ENCODE results near the gene ZNF814.
"Not testable (repeated sequence)": the region's sequence is repeated elsewhere in the genome, so short reads cannot be mapped to it uniquely, and the experiment has no call there.

Gene ZNF814

DNA sequence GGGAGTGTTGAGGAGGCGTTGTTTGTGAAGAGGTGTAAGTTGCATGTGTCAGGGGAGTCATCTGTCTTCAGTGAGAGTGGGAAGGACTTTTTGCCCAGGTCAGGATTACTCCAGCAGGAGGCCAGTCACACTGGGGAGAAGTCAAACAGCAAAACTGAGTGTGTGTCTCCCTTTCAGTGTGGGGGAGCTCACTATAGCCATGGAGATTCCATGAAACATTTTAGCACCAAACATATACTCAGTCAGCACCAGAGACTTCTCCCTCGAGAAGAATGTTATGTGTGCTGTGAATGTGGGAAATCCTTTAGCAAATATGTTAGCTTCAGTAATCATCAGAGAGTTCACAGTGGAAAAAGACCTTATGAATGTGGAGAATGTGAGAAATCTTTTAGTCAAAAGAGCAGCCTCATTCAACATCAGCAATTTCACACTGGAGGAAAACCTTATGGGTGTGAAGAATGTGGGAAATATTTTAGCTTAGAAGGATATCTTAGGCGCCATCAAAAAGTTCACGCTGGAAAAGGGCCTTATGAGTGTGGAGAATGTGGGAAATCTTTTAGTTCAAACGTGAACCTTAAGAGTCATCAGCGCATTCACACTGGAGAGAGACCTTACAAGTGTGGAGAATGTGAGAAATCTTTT is 47.6 kb downstream of the ZNF814 start:
- Histone ChIP-seq H3K27ac (ENCODE audit: low read length) (no peak overlapping the region), H3K9me2 (replicated peaks; ENCODE audit: insufficient read depth, low read length) (no peaks in the 10 kb centered on the region), H3K4me2 (ENCODE audit: low read depth, low read length) (no peak overlapping the region), H4K20me1 (ENCODE audit: insufficient read depth, low read length) (no peaks in the 10 kb centered on the region), H3K27me3 (replicated peaks; ENCODE audit: insufficient read depth, low read length) (no peaks in the 10 kb centered on the region), H3F3A (ENCODE audit: insufficient read depth, low read length) (no peaks in the 10 kb centered on the region), H3K9me3 (replicated peaks; ENCODE audit: insufficient read depth, low read length) (no peaks in the 10 kb centered on the region), H3K4me1 (ENCODE audit: low read length) (no peaks in the 10 kb centered on the region), H3K79me2 (ENCODE audit: low read length) (peaks cover 35% of the 10 kb centered on the region), H3K9ac (ENCODE audit: low read length) (no peak overlapping the region), H2AFZ (ENCODE audit: low read length) (no peak overlapping the region), H3K4me3 (ENCODE audit: low read length) (no peak overlapping the region), H3K36me3 (replicated peaks; ENCODE audit: insufficient read depth, low read length) (no peaks in the 10 kb centered on the region; the same call in none of the 2 replicates)
- DNase-seq, result no peak
- TF ChIP-seq EZH2 (optimal IDR thresholded peaks at IDR 0.05; ENCODE audit: low read depth, low read length), result no peak
- TF ChIP-seq, protein P1, sequence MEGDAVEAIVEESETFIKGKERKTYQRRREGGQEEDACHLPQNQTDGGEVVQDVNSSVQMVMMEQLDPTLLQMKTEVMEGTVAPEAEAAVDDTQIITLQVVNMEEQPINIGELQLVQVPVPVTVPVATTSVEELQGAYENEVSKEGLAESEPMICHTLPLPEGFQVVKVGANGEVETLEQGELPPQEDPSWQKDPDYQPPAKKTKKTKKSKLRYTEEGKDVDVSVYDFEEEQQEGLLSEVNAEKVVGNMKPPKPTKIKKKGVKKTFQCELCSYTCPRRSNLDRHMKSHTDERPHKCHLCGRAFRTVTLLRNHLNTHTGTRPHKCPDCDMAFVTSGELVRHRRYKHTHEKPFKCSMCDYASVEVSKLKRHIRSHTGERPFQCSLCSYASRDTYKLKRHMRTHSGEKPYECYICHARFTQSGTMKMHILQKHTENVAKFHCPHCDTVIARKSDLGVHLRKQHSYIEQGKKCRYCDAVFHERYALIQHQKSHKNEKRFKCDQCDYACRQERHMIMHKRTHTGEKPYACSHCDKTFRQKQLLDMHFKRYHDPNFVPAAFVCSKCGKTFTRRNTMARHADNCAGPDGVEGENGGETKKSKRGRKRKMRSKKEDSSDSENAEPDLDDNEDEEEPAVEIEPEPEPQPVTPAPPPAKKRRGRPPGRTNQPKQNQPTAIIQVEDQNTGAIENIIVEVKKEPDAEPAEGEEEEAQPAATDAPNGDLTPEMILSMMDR (IDR thresholded peaks at IDR 0.05; ENCODE audit: low read length), result no peak
- no peak for TF ChIP-seq EZH2phosphoT487 (IDR thresholded peaks at IDR 0.05; ENCODE audit: low read length)

DNA sequence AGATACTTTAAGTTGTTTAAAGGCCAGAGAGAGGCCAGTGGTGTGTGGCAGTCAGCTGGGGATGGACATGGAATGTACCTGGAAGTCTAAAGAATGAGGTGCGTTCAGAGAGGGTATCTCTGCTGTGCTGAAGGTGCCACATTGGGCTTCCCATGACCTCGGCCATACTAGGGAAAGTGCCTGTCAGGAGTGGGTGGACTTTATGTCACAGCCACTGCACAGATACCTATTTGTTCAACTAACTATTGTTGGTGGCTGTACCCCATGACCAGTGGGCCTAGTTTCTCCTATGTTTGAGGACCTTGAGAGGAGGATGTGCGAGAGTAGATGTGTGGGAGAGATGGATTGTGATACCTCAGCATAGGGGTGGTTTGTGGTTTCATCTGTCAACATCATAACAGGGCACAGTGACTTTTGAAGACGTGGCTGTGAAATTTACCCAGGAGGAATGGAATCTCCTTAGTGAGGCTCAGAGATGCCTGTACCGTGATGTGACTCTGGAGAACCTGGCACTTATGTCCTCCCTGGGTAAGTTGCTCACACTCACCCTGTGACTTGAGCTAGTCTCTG is 50.1 kb downstream of the ZNF814 start:
- H2AFZ ChIP-seq (ENCODE audit: low read length); H3K4me2 ChIP-seq (ENCODE audit: low read depth, low read length); H4K20me1 ChIP-seq (ENCODE audit: insufficient read depth, low read length); H3K36me3 ChIP-seq (replicated peaks; ENCODE audit: insufficient read depth, low read length); H3K4me1 ChIP-seq (ENCODE audit: low read length); H3K27me3 ChIP-seq (replicated peaks; ENCODE audit: insufficient read depth, low read length); DNase-seq; H3K4me3 ChIP-seq (ENCODE audit: low read length); H3K9me3 ChIP-seq (replicated peaks; ENCODE audit: insufficient read depth, low read length); H3K9me2 ChIP-seq (replicated peaks; ENCODE audit: insufficient read depth, low read length); H3K27ac ChIP-seq (ENCODE audit: low read length); H3F3A ChIP-seq (ENCODE audit: insufficient read depth, low read length); H3K9ac ChIP-seq (ENCODE audit: low read length): not testable (repeated sequence)
- H3K79me2 ChIP-seq (ENCODE audit: low read length), result peaks cover 21% of the 10 kb centered on the region

DNA sequence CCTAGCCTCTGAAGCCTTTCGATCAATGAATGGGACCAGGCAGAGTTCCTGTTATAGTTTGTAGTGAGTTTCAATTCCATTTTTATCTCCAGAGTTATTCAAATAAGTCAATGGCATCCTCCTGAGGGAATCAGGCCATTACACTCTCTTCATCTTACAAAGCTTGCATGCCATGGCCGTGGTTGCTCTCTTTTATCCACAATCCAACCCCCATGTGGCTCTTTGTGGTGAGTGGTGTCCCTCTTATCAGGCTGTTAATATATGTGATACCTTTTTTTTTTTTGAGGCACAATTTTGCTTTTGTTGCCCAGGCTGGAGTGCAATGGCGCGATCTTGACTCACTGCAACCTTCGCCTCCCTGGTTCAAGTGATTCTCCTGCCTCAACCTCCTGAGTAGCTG is 51.8 kb downstream of the ZNF814 start:
- not testable (repeated sequence) for H3K9ac ChIP-seq (ENCODE audit: low read length); H3K27me3 ChIP-seq (replicated peaks; ENCODE audit: insufficient read depth, low read length); H3F3A ChIP-seq (ENCODE audit: insufficient read depth, low read length); H3K9me2 ChIP-seq (replicated peaks; ENCODE audit: insufficient read depth, low read length); H3K4me1 ChIP-seq (ENCODE audit: low read length); H4K20me1 ChIP-seq (ENCODE audit: insufficient read depth, low read length); H3K4me2 ChIP-seq (ENCODE audit: low read depth, low read length); H3K9me3 ChIP-seq (replicated peaks; ENCODE audit: insufficient read depth, low read length); H3K36me3 ChIP-seq (replicated peaks; ENCODE audit: insufficient read depth, low read length); DNase-seq; H3K27ac ChIP-seq (ENCODE audit: low read length); H3K4me3 ChIP-seq (ENCODE audit: low read length); H2AFZ ChIP-seq (ENCODE audit: low read length)
- H3K79me2 ChIP-seq (ENCODE audit: low read length), result peaks cover 20% of the 10 kb centered on the region

GRCh38 chr19:57830071-57830602 is 58.7 kb downstream of the ZNF814 start, which contains the start of gene ZNF587B:
Gene ZNF587B, plus strand, starts transcription at chr19:57830299. Its CDS starts 230 bp downstream, at chr19:57830529.
- Histone ChIP-seq H4K20me1 (ENCODE audit: insufficient read depth, low read length) (no peaks in the 10 kb centered on the region), H3K9ac (ENCODE audit: low read length) (no peak within 1 kb of the TSS), H3K79me2 (ENCODE audit: low read length) (peaks cover 63% of the 10 kb centered on the region)

More at GRCh38 chr19:57830071-57830602, 58.7 kb downstream of the ZNF814 start, which contains the start of gene ZNF587B:
- TF ChIP-seq EZH2 (optimal IDR thresholded peaks at IDR 0.05; ENCODE audit: low read depth, low read length) (no peak), EZH2phosphoT487 (IDR thresholded peaks at IDR 0.05; ENCODE audit: low read length) (no peak)
- TF ChIP-seq, protein P1 (IDR thresholded peaks at IDR 0.05; ENCODE audit: low read length), result peak; percentile 24
- Histone ChIP-seq H3K4me2 (ENCODE audit: low read depth, low read length) (no peak within 1 kb of the TSS), H3K36me3 (replicated peaks; ENCODE audit: insufficient read depth, low read length) (peaks cover 3% of the 10 kb centered on the region; the same call in 1 of the 2 replicates), H3F3A (ENCODE audit: insufficient read depth, low read length) (no peaks in the 10 kb centered on the region), H3K27me3 (replicated peaks; ENCODE audit: insufficient read depth, low read length) (no peaks in the 10 kb centered on the region), H3K4me1 (ENCODE audit: low read length) (no peaks in the 10 kb centered on the region), H3K4me3 (ENCODE audit: low read length) (no peak within 1 kb of the TSS), H2AFZ (ENCODE audit: low read length) (no peak within 1 kb of the TSS), H3K9me2 (replicated peaks; ENCODE audit: insufficient read depth, low read length) (no peaks in the 10 kb centered on the region), H3K9me3 (replicated peaks; ENCODE audit: insufficient read depth, low read length) (no peaks in the 10 kb centered on the region), H3K27ac (ENCODE audit: low read length) (no peak within 1 kb of the TSS)
- DNase-seq, result no peak
